ENCODE results near the gene TMLHE.
"Not testable (repeated sequence)": the region's sequence is repeated elsewhere in the genome, so short reads cannot be mapped to it uniquely, and the experiment has no call there.

The TMLHE gene

DNA sequence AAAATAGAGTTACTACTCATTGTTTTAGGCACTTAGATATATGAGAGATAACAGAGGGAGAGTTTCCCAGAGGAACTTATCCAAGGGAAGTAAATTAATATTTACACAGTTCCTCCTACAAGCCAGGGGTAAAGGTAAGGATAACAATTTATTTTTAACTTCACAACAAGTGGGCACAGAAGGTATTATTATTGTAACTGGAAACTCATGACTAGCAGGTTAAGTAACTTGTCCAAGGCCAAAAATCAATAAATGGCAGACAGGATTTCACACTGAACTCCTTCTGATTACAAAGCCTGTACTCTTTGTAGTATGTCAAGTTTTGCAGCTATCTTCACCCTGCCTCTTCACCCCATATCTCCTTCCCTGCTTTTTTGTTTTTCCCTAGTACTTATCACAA, 107.5 kb downstream of the TMLHE start:
- no peak for DNase-seq (ENCODE audit: low read depth in 2 of 2, low spot score in 1 of 2)

- not testable (repeated sequence) for DNase-seq (ENCODE audit: low read depth in 2 of 2, low spot score in 1 of 2)
These were observed 117.6 kb downstream of the TMLHE start for GRCh38 chrX:155495134-155495533.

GRCh38 chrX:155491421-155491820, 121.3 kb downstream of the TMLHE start:
- not testable (repeated sequence) for DNase-seq (ENCODE audit: low read depth in 2 of 2, low spot score in 1 of 2)

DNA sequence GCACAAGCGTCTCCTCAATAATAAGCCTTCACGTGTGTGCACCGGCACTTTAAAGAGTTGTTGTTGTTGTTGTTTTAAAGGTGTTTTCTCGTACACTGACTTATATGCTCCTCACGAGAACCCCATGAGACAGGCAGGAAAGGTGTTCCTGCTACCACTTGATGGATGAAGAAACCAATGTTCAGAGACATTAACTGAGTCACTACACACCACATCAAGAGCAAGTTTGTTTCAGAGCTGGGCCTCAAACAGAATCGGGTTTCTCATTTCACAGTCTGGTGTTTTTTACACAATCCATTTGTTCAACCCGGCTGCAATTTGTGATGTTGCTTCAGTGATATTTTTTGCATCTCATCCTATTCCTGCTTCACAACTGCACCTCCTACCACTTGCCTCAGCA, 135.6 kb downstream of the TMLHE start:
- not testable (repeated sequence) for DNase-seq (ENCODE audit: low read depth in 2 of 2, low spot score in 1 of 2)

DNA sequence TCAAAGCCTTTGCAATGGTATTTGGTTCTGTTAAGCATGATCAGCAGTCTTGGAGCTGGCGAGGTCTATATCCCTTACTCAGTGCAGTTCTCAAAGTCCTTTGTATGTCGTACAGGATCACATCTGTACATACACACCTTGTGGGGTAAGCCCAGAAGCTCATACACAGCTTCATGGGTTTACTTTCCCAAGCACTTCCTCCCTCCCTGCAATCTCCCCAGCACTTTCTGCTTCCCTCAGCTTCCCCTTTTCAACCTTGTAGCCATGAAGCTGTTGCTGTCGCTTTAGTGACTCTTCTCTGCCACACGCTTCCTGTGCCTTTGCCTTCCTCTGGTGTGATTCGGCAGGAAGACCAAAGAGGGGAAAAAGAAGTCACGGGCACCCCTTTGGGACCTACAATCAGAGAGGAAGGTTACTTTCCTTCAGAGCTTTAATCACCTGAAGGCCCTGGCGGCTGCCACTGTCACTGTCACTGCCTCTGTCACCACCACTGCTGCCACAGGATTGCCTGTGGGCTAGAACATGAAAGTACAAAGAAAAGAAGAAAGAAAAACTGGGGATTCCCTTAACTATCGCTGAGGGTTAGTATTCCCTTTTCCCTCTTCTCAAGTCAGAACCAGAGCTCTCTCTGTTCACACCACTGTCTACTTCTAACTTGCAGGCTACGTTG, 146.3 kb downstream of the TMLHE start:
- not testable (repeated sequence) for DNase-seq (ENCODE audit: low read depth in 2 of 2, low spot score in 1 of 2)

- not testable (repeated sequence) for DNase-seq (ENCODE audit: low read depth in 2 of 2, low spot score in 1 of 2)
These were observed 152.3 kb downstream of the TMLHE start for GRCh38 chrX:155460501-155460900.

DNA sequence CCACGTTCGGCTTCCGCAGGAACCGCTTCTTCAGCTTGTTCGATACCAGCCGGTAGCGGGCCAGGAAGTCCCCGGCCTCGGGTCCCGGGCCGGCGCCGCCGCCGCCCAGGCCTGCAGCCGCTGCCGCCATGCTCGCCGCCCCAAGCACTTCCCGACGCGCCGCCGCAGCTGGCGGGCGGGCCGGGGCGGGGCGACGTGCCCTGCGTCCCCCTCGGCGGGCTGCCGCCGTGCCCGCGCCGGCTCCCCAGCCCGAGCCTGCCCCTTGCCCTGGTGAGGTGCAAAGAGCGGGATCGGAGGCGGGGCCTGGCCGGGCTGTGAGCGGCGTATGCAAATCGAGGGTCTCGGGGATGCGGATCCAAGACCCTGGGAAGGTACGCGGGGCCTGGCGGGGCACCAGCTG, 154.3 kb downstream of the TMLHE start, which contains the start of gene F8A3:
Gene F8A3, minus strand, starts transcription at position 150 of the 400 bp plus-strand sequence. Its CDS starts 20 bp downstream, at position 130.
- not testable (repeated sequence) for DNase-seq (ENCODE audit: low read depth in 2 of 2, low spot score in 1 of 2)

DNA sequence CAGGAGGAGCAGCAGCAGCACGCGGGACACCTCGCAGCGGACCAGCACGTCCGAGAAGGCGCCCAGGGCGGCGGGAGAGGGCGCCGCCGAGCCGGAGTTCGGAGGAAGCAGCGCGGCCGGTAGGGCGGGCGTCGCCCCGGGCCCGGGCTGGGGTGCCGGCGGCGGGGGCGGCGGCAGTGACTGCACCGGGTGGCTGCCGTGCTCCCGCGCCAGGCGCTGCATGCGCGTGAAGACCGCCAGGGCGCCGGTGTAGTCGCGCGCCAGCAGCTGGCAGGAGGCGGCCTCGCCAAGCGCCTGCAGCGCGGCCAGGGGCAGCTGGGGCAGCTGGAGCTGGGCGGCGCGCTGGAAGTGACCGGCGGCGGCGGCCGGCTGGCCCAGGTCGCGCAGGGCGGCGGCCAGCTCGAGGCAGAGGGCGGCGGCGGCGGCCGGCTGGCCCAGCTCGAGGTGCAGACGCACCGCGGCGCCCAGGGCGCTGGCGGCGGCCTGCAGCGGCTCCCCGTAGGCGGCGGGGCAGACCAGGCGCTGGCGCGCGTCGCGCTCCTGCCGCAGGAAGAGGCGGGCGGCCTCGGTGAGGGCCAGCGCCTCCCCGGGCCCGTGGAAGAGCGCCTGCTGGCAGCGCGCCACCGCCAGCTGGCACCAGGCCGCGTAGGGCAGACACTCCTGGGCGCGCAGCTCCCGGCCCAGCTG, 154.8 kb downstream of the TMLHE start:
- not testable (repeated sequence) for DNase-seq (ENCODE audit: low read depth in 2 of 2, low spot score in 1 of 2)

DNA sequence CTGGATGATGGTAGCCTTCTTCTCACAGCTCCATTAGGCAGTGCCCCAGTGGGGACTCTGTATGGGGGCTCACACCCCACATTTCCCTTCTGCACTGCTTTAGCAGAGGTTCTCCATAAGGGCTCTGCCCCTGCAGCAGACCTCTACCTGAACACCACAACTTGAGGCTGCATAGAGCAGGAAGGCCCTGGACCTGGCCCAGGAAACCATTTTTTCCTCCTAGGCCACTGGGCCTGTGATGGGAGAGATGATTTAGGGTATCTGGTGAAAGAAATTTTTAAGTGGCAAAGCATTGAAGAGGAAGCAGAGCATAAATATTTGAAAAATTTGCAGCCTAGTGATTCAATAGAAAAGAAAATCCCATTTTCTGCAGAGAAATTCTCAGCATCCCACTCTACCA, 171.7 kb downstream of the TMLHE start:
- no peak for DNase-seq (ENCODE audit: low read depth in 2 of 2, low spot score in 1 of 2)

Data from stimulated activated CD8-positive, alpha-beta memory T cell treated with anti-CD3 and anti-CD28 coated beads, Interleukin-4, amount 100 ng/mL, for 1 hour (primary cell).